SK-N-SH (cell line): ENCODE data around the gene PRKG1.

Source experiments
- JUND ChIP-seq: IDR thresholded peaks from 2 replicates; pipeline ENCODE4 v1.4.0; 2012
- RAD21 ChIP-seq: IDR thresholded peaks from 2 replicates; pipeline ENCODE4 v1.6.1; 2012; ENCODE audit warnings: mild to moderate bottlenecking, low read length
- RFX5 ChIP-seq: IDR thresholded peaks from 2 replicates; pipeline ENCODE4 v1.6.1; 2012; ENCODE audit warnings: mild to moderate bottlenecking, improper control_type of control experiment, low read length
- RXRA ChIP-seq: IDR thresholded peaks from 2 replicates; pipeline ENCODE4 v1.4.0; 2012; ENCODE audit warnings: low read depth, mild to moderate bottlenecking, borderline replicate concordance
- TF ChIP-seq, protein P1 (sequence below): fragments of 200-600 bp; sonication (generic); IDR thresholded peaks from 2 replicates; pipeline ENCODE4 v1.6.1; 2017; ENCODE audit warnings: antibody characterized with exemption, mild to moderate bottlenecking, moderate library complexity
- TF ChIP-seq, protein P2 (sequence below): IDR thresholded peaks from 2 replicates; pipeline ENCODE4 v1.4.0; 2012; ENCODE audit warnings: low read depth

DNA sequence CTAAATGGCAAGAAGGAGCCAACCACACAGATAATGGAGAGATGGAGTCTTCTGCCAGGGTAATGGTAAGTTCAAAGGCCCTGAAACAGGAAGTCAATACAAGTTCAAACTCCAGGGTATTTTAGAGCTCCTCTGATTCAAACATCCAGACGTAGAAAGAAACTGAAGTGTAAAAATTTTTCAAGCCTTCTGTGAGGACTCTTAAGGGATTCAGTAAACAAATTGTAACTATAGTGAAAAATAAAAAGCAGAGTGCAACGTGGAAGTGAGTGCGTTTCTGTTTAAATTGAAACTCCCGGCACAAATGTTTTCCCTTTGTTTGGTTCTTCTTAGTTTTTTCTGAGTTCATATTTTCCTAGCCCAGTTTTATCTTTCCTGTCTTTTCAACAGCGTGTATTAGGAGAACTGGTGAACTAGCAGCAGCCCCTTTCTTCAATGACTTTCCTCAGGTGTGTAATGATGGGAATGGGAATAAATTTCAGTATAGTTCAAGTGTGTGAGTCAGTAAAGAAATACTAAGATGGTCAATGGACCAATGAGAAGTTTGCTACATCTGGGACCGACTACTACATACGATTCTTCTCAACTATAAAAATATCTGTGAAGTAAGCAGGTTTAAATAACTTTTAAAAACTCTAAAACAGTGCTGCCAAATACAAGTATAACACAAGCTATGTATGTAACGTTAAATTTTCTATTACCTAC is 326.3 kb downstream of the PRKG1 start:
- no peak for TF ChIP-seq RXRA
- TF ChIP-seq, protein P1, sequence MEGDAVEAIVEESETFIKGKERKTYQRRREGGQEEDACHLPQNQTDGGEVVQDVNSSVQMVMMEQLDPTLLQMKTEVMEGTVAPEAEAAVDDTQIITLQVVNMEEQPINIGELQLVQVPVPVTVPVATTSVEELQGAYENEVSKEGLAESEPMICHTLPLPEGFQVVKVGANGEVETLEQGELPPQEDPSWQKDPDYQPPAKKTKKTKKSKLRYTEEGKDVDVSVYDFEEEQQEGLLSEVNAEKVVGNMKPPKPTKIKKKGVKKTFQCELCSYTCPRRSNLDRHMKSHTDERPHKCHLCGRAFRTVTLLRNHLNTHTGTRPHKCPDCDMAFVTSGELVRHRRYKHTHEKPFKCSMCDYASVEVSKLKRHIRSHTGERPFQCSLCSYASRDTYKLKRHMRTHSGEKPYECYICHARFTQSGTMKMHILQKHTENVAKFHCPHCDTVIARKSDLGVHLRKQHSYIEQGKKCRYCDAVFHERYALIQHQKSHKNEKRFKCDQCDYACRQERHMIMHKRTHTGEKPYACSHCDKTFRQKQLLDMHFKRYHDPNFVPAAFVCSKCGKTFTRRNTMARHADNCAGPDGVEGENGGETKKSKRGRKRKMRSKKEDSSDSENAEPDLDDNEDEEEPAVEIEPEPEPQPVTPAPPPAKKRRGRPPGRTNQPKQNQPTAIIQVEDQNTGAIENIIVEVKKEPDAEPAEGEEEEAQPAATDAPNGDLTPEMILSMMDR = no peak
- TF ChIP-seq JUND = no peak
- TF ChIP-seq RFX5 = no peak
- TF ChIP-seq, protein P2, sequence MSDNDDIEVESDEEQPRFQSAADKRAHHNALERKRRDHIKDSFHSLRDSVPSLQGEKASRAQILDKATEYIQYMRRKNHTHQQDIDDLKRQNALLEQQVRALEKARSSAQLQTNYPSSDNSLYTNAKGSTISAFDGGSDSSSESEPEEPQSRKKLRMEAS = no peak
- no peak for TF ChIP-seq RAD21
